A172 (cell line): ENCODE measurements around the gene KPNA1. TPM values are rescaled to one million over a fixed set of nuclear protein-coding genes. Genes with fewer than 3 reads are reported as not detected.

Experiments
- DNase-seq: peaks from one replicate; pipeline ENCODE4 v3.0.0-alpha.2; 2015; ENCODE audit warnings: low spot score
- total RNA-seq: library from RNA; depleted of rRNA; stranded (reverse); fragments of >200 nt; shearing (Covaris generic); gene quantifications from 2 replicates; pipeline ENCODE4 v1.2.3, GENCODE V29; 2014

The KPNA1 gene
- total RNA-seq, 1 experiment from 2014 or later = 23.8 TPM

DNA sequence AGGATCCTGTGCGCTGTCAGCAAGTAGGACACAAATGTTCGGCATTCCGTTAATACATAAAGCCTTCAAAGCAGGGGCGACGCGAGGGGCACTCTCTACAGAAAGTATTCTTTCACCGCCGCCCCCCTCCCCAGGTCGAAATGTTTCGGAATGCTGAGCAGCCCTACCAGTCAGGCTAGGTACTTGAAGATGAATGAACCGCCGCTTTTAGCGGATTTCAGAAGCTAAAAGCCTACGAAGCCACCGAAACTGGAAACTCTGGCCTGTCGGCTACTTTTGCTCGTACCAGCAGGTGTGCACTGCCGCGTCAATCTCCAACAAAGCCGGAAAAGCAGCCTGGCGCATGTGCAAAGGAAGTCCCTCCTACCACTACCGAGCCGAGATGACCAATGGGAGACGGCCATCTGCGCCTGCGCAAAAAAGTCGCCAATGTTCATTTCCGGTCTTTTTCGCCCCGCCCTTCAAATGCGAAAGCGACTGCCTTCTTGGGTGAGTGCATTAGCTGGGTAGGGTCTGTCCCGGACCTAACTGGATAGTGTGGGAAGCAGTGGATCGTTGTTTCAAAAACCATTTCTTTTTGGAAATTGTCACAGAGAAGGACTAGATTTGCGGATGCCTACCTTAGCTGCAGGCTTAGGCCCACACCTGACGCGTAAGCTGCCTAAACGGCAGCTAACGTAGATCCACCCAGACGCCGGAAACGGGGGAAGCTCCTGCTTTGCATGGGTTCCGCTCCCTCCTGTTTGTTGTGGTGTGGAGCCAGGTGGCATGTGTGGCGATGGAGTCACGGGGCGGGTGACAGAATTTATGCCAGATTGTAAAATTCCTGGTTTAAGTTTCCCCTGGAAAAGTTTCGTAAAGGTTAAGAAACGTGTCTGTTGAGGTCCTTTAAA lies 98.7 kb downstream of the KPNA1 start, which contains the start of gene WDR5B:
TSS of gene WDR5B (minus strand) at position 301 of the 893 bp plus-strand sequence. CDS start 534 bp downstream, outside the sequence.
- peak; percentile 97 for DNase-seq

DNA sequence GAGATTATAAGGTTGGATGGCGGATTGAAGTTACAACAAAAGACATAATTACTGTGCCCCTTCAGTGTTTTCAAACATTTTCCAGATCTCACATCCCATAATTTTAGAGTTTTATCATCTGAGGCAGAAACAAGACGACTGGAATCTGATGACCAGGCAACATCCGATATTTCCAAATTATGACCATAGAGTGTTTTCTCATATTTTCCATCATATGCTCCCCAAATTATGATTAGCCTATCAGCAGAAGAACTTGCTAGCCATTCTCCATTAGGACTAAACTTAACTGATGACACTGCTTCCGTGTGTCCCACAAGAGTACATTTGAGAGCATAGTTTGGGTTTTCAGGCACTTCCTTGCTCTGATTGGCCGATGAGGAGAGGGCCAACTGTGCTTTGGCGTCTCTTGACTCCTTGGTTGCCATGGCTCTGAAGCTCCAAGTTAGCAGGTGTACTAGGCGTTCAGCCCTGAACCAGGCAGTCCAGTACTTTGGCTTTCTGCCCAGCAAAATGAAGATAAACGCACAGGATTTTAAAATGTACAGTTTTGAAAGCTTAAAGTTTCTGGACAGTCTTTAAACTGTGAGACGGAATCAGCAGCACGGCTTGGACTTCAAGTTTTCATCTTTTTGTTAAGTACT lies 99.5 kb downstream of the KPNA1 start:
- peak; percentile 54 for DNase-seq

DNA sequence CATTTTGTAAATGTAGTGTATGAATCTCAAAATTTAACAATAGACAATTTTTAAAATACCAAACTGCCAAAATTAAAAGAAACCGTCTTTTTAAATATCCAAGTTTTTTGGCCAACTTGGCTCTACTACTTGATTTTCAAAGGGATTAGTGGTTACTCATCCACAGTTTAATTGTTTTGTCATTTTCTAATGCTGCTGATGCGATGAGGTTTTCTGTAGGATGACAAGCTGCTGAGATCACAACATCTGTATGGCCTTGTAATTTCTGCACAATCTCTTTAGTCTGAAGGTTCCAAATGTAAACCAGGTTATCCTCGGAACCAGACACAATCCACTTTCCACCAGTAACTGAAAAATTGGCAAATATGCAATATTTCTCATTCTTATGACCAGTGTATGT lies 100.3 kb downstream of the KPNA1 start:
- no peak for DNase-seq

DNA sequence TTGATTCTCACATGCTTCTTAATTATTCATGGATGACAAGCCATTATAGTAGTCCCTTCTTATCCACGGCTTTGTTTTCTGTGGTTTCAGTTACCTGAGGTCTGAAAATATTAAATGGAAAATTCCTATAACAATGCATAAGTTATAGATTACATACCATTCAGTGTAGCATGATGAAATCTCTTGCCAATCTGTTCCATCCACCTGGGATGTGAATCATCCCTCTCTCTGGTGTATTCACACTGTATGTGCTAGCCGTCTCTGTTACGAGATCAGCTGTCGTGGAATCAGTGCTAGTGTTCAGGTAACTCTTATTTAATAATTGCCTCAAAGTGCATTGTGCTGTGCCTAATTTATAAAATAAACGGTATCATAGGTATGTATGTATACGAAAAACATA lies 104.1 kb downstream of the KPNA1 start:
- DNase-seq = no peak

DNA sequence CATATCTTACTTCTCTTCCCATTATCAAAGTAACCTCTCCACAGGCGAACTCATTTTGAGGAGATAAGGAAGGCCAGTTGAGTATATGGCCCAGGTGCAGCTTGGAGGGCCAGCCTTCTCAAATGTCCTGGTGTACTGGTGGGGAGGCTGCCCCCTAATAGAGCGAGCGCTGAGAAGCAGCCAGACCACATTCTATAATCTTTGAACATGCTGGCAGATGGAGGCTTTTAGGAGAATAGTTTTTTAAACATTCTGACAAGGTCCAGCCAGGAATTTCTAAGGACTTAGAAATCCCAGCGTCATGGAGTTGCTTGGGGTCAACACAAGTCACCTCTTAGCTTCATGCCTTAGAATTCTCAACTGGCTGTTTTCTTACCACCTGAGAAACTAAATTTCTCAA lies 104.6 kb downstream of the KPNA1 start:
- no peak for DNase-seq

DNA sequence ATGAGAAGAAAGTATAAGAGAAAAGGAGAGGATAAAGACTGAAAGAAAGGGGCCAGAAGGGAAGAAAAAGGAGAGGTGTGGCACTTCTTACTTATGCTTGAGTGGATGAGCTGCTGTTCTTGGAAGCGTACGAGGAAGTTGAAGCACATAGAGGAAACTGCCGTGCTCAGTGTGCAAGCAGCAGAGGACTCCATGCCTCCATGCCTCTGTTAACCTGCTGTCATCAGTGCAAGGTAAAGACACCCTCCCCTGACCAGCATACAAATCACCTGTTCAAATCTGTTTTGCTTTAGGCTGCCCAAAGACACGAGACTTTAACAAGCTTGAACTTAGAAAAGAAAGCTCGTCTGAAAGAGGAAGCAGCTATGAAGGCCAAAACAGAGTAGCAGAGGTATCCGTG lies 105.3 kb downstream of the KPNA1 start:
- no peak for DNase-seq

DNA sequence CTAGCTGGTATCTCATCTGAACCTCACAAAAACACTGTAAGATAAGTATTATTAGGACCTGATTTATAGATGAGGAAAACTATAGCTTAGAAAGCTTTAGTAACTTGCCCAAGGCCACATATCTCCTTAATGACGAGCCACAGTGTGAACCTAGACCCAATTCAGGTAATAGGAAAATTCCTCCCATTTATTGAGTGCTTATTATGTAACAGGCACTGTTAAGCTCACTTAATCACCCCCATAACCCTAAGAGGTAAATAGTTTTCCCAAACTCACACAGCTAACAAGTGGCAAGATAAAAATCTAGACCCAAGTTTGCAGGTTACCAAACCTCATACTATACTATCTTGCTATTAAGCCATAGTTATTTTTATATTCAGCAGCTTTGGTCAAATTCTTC lies 106.8 kb downstream of the KPNA1 start:
- DNase-seq = no peak

DNA sequence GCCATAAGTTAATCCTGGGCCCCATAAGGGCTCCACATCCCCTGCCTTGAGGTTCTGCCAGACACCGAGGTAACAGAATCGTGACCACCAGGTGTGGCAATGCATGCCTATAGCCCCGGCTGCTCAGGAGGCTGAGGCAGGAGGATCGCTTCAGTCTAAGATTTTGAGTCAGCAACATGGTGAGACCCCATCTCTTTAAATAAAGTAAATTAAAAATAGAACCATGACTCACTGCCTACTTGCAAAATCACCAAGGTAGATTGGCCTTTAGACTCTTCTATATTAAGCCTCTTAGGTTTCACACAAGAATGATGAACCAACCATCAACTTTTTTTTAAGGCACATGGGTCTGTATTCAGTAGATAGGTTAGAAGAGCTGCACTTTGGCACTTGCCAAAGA lies 108.5 kb downstream of the KPNA1 start:
- no peak for DNase-seq

DNA sequence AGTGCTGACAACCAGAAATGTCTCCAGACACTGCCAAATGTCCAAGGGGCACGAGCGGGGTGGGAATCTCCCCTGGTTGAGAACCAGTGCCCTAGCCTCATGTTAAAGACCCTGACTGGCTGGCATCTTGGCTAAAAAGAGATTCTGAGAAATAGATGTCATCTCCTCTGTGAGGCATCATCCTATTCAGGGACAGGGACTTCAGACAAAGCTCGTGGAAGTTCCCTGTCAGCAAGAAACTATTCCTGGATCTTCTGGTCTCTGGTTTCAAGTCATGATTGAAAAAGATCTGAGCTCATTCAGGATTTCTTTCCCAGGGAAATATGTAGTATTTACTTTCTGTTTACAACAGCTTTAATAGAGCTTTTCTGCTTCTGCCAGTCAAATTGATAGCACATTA lies 109.7 kb downstream of the KPNA1 start:
- DNase-seq = no peak

DNA sequence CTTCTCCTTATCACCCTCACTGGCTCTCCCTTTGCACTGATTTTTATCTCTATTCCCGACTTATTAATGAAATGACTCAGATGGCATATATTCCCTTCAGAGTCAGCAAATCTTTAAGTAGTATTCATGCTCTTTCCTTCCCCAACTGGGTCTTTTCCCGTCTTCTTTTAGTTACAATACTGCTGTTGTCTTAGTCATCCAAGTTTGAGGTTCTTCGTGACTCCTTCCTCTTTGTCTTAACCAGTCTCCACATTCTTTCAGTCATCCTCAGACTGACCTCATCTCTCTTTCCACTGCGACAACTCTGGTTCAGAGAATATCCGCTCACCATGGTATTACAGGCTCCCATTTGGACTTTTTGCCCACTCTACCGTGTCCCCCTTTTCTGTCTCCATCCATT lies 111.2 kb downstream of the KPNA1 start:
- DNase-seq = peak; percentile 45

DNA sequence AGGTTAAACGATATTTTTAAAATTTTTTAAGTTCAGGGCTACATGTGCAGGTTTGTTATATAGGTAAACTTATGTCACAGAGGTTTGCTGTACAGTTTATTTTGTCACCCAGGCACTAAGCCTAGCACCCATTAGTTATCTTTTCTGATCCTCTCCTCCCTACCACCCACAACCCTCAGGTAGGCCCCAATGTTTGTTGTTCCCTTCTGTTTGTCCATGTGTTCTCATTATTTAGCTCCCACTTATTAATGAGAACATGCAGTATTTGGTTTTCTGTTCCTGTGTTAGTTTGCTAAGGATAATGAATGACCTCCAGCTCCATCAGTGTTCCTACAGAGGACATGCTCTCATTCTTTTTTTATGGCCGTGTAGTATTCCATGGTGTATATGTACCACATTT lies 115.8 kb downstream of the KPNA1 start:
- DNase-seq = no peak

DNA sequence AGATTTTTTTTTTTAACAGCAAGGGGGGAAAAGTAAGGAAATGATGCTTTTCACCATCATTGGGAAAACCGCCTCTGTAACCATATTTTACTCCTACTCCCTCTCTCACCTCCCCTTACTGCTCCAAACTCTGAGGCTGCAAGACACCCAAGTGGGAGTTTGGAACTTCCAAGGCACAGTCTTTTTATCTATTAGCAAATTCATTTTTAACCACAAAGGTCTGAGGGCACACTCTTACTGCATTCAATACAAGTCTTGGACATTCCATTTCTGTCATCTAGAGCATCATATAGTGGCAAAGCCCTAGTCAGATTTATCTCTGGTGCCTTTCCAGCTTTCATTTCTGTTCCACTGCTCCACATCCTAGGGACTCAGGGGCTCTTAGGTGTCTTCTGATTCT lies 117.5 kb downstream of the KPNA1 start:
- DNase-seq = no peak

DNA sequence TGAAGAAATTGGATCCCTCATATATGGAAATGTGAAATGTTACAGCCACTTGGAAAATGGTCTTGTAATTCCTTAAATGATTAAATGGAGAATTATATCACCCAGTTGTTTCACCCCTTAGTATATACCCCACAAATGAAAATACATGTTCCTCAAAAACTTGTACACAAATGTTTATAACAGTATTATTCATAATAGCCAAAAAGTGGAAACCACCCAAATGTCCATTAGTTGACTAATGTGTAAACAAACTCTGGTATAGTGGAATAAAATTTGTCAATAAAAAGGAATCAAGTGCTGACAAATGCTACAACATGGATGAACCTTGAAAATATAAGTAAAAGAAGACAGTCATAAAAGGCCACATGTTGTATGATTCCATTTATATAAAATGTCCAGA lies 118.2 kb downstream of the KPNA1 start:
- DNase-seq = no peak

DNA sequence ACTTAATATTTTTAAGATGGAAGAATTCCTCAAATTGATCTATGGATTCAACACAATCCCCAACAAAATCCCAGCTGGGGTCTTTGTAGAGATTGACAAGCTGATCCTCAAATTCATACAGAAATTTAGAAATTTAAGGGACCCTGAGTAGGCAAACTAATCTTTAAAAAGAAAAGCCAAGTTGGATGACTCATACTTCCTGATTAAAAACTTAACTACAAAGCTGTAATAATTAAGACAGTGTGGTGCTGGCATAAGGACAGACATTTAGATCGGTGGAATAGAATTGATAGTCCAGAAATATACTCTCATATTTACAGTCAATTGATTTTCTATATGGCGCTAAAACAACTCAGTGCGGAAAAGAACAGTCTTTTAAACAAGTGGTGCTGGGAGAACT lies 119.2 kb downstream of the KPNA1 start:
- DNase-seq = no peak

DNA sequence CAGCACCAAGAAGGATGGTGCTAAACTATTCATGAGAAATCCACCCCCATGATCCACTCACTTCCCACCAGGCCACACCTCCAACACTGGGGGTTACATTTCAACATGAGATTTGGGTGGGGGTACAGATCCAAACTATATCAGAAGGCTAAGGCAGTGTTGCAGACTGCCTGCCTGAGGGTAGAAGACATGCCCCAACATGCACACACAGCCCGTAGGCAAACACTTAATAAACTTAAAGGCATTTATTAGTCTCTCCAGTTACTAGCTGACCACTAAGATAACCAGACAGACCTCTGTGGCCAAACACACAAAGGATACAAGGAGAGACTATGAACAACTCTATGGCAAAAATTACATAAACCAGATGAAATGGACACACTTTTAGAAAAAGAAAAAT lies 120.6 kb downstream of the KPNA1 start:
- no peak for DNase-seq

DNA sequence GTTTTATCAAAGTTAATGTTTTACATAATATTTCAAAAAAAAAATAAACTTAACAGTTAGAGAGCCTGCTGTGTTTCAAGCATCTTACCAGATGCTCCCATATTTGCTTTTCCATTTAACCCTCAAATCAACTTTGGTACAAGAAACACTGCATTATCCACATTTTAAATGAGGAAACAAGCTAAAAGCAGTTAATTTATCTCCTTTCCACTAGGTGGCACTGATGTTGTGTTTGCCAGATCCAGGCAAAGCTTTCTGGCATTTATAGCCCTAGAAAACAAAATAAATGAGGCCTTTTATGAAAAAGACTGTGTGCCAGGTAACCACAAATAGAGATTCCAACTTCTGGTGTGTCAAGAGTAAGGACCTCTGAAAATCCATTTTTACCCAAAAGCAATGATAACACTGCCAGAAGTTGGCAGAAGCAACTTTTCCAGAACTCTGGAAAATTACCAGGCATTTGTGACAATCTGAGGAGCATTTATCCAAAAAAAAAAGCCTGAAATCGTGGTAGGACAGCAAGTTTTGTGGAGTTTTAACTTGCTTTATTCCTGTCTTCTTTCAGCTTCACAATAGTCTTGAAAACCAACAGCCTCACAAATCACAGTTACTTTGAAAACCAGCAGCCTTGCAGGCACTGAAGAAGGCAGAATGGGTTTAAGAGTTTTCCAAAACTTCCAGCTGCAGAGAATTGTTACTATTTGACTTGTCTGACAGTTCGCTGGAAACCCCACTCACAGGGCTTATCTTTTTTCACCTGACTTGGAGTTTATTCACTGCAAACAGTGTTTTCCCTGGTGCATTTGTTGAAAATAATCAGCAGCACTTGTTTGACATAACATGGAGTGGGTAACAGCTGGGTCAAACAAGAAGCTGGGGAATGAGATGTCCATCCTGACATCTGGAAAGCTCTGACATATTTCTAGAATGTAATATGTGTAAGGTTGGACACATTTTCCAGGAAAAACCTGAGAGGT lies 121.6 kb downstream of the KPNA1 start:
- DNase-seq = peak; percentile 36

DNA sequence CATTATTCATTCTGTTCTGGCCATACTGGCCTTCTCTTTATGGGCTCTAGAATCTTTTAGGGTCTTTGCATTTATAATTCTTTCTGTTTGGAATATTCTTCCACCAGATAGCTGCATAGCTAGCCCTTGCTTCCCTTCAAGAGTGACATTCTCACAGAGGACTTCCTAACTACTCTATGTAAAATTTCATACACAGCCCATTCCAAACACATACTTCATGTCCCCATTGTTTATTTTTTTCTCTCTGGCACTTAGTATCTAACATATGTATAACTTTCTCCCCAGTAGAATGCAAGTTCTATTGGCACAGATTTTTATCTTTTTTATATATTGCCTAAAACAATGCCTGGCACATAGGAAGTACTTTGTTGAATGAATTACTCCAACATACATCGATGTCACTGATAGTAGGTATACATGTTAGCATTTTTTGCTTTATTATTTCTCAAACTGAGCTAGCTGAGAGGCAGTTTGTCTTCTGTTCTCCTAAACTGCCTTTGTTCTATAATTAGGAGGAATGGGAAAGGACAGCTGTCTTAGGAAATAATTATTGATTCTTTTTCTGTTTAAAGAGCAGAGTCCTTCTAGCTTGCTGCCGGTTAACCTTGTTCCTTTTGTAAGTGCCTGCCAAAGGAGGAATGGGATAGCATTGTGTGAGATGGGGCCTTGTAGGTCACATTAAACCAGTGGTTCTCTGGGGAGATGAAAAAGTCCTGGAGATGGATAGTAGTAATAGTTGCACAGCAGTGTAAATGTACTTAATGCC lies 122.9 kb downstream of the KPNA1 start:
- no peak for DNase-seq

DNA sequence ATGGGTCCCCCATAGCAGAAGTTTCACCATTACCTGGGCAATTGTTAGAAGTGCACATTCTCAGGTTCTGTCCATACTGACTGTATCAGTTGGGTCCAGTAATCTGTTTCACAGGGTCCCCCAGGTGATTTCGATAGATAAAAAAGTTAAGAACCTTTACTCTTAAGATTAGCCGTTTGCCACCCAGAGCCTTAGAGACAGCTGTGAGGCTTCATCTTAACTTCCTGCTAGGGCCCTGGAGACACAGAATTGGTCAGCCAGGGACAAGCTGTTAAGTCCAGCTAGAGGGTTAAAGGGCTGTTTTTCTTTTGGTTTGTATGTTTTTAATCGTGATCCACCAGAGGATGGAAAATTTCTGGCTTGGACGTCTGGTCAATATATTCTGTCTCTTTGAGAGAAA lies 124.1 kb downstream of the KPNA1 start:
- no peak for DNase-seq

DNA sequence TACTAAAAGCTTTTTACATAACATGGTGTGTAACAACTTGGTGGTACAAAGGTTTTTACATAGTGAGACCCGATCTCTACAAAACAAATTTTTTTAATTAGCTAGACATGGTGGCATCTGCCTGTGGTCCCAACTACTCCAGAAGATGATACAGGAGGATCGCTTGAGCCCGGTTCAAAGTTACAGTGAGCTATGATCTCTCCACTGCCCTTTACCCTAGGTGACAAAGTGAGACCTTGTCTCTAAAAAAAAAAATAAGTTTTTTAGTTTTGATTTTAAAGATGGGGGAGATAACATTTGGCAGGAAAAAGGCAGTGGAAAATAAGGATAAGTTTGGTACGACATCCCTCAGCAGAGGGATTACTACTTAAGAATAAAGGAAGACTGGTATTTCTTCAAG lies 124.8 kb downstream of the KPNA1 start:
- DNase-seq = no peak

DNA sequence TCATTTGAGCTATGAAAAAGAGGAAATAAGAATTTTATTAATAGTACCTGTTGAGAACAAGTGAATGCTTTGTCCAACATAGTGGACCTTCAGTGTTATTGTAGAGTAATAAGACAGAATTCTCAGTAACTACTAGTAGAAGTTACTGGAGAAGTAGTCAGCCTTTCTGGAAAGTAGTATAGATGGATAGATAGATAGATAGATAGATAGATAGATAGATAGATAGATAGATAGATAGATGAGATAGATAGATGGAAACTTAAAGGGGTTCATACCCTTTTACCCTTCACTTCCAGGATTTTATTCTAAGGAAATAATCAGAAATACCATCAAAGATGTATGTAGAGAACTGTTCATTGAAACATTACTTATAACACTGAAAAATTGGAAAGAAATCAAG lies 125.5 kb downstream of the KPNA1 start:
- no peak for DNase-seq

DNA sequence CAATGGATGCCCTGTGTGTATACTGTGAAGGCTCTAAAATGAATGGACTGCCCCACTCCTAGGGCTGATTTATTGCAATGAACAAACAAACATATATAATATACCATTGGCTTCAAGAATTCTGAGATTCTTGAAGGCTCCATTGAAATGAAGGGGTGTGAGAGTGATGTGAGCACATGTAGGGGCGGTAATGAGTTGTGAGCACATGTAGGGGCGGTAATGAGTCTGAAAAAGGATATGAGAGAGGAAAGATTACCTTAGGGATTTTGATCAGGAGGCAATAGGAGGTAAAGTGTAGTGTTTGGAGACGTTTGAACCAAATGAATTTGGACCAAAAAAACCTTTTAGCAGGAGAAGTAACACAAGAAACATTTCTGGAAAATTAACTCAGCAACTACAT lies 127.0 kb downstream of the KPNA1 start:
- DNase-seq = no peak
